Measurements from ENCODE around the gene GPR68. TPM values are rescaled to one million over a fixed set of nuclear protein-coding genes. Genes with fewer than 3 reads are reported as not detected.

Gene GPR68
- total RNA-seq, 1 experiment from 2014 or later = 0.28 TPM

GRCh38 chr14:91270619-91271018 lies 26.1 kb upstream of the GPR68 start:
- in situ Hi-C loops (cut with HindIII; ENCODE audit: low pct_unique_long_range_greater_than_20kb, low sequenced_read_pairs) = no loop called here
- no peak for DNase-seq (ENCODE audit: low read depth, low spot score)
- no peak for TF ChIP-seq REST (IDR thresholded peaks at IDR 0.05; ENCODE audit: insufficient read depth in 1 of 2, low read depth in 2 of 2, low read length in 1 of 2)
- TF ChIP-seq CTCF (IDR thresholded peaks at IDR 0.05) = no peak
- TF ChIP-seq SIN3A (IDR thresholded peaks at IDR 0.05; ENCODE audit: borderline replicate concordance, insufficient read depth, low read depth, low read length) = no peak
- no peak for TF ChIP-seq POLR2AphosphoS5 (IDR thresholded peaks at IDR 0.05; ENCODE audit: low read depth, low read length)
- no peak for TF ChIP-seq TCF7L2 (IDR thresholded peaks at IDR 0.05; ENCODE audit: low read depth, low read length)
- ChIA-PET CTCF (no interaction called here), POLR2A (no interaction called here)
- Histone ChIP-seq H3K4me1 (ENCODE audit: control insufficient read depth, insufficient read depth, low read length) (no peaks in the 10 kb centered on the region), H3K36me3 (ENCODE audit: control insufficient read depth, insufficient read depth, low read length) (no peaks in the 10 kb centered on the region), H3K27me3 (ENCODE audit: control insufficient read depth, insufficient read depth, low read length) (no peaks in the 10 kb centered on the region), H3K4me3 (ENCODE audit: low read depth in 2 of 2, low read length in 2 of 2) (no peak overlapping the region), H3K9me3 (ENCODE audit: control insufficient read depth, insufficient read depth, low read depth, low read length) (no peaks in the 10 kb centered on the region), H3K27ac (ENCODE audit: low read length) (no peak overlapping the region)
- ATAC-seq = no peak
- intact Hi-C loops (cut with micrococcal nuclease; ENCODE audit: unreplicated experiment) = no loop called here
- no TSS peak for BruUV-seq (replicated peaks)

- intact Hi-C loops (cut with micrococcal nuclease; ENCODE audit: unreplicated experiment) = no loop called here
- DNase-seq (ENCODE audit: low read depth, low spot score) (no peak), ATAC-seq (no peak)
- Histone ChIP-seq H3K36me3 (ENCODE audit: control insufficient read depth, insufficient read depth, low read length) (no peaks in the 10 kb centered on the region), H3K27me3 (ENCODE audit: control insufficient read depth, insufficient read depth, low read length) (no peaks in the 10 kb centered on the region), H3K4me1 (ENCODE audit: control insufficient read depth, insufficient read depth, low read length) (no peaks in the 10 kb centered on the region), H3K27ac (ENCODE audit: low read length) (no peak overlapping the region), H3K4me3 (ENCODE audit: low read depth in 2 of 2, low read length in 2 of 2) (no peak overlapping the region), H3K9me3 (ENCODE audit: control insufficient read depth, insufficient read depth, low read depth, low read length) (no peaks in the 10 kb centered on the region)
- ChIA-PET CTCF (no interaction called here), POLR2A (no interaction called here)
- TF ChIP-seq TCF7L2 (IDR thresholded peaks at IDR 0.05; ENCODE audit: low read depth, low read length) (no peak), CTCF (IDR thresholded peaks at IDR 0.05) (no peak), REST (IDR thresholded peaks at IDR 0.05; ENCODE audit: insufficient read depth in 1 of 2, low read depth in 2 of 2, low read length in 1 of 2) (no peak), POLR2AphosphoS5 (IDR thresholded peaks at IDR 0.05; ENCODE audit: low read depth, low read length) (no peak), SIN3A (IDR thresholded peaks at IDR 0.05; ENCODE audit: borderline replicate concordance, insufficient read depth, low read depth, low read length) (no peak)
- in situ Hi-C loops (cut with HindIII; ENCODE audit: low pct_unique_long_range_greater_than_20kb, low sequenced_read_pairs) = no loop called here
- no TSS peak for BruUV-seq (replicated peaks)
Measured at GRCh38 chr14:91270188-91270587, 25.7 kb upstream of the GPR68 start.

All from Panc1 (cell line).